ENCODE measurements around the gene VPS4B.

Gene VPS4B

DNA sequence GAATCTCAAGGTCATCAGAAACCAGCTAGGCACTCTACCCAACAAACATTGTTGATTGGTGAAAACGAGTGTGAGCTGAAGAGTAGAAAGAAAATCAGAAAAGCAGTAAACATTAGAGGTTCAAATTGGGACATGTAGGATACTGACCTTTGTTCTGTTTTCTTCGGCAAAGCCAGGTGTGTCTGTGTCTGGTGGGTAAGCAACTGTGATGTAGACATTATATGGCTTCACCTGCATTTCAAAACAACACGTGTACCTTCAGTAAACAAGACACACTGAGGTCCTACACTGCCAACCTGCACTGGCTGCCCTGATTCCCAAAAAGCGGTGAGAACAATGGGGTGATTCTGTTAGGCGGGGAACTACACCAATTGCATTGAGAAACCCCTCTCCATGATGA, 78.0 kb downstream of the VPS4B start:
- Histone ChIP-seq H3K9me3 (no peaks in the 10 kb centered on the region), H3K27me3 (no peaks in the 10 kb centered on the region), H3K27ac (no peak overlapping the region), H3K4me1 (ENCODE audit: control insufficient read depth in 1 of 2, insufficient read depth in 1 of 2, low read depth in 1 of 2, low read length in 1 of 2) (no peaks in the 10 kb centered on the region), H3K36me3 (no peaks in the 10 kb centered on the region), H3K4me3 (ENCODE audit: low read depth in 1 of 2, low read length in 1 of 2) (no peak overlapping the region)
- TF ChIP-seq, protein P1, sequence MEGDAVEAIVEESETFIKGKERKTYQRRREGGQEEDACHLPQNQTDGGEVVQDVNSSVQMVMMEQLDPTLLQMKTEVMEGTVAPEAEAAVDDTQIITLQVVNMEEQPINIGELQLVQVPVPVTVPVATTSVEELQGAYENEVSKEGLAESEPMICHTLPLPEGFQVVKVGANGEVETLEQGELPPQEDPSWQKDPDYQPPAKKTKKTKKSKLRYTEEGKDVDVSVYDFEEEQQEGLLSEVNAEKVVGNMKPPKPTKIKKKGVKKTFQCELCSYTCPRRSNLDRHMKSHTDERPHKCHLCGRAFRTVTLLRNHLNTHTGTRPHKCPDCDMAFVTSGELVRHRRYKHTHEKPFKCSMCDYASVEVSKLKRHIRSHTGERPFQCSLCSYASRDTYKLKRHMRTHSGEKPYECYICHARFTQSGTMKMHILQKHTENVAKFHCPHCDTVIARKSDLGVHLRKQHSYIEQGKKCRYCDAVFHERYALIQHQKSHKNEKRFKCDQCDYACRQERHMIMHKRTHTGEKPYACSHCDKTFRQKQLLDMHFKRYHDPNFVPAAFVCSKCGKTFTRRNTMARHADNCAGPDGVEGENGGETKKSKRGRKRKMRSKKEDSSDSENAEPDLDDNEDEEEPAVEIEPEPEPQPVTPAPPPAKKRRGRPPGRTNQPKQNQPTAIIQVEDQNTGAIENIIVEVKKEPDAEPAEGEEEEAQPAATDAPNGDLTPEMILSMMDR (IDR thresholded peaks at IDR 0.05): no peak

DNA sequence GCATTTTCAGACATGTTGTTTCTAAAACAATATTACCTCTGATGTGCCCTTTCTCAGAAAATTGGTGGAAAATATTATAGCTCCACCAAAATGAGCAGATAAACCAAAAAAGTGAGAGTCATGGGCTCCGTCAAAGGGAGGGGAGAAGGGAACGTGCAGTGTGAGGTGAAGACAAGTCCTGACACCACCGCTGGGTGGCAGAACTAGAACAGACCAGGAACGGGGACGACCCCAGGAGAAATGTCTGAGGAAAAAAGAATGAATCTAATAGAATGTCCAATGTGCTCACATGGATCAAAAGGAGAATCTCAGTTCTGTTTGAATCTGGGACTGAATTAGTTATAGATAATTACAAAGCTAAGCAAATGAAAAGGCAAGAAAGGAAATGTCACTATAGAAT, 80.1 kb downstream of the VPS4B start:
- Histone ChIP-seq H3K36me3 (no peaks in the 10 kb centered on the region), H3K9me3 (no peaks in the 10 kb centered on the region), H3K4me1 (ENCODE audit: control insufficient read depth in 1 of 2, insufficient read depth in 1 of 2, low read depth in 1 of 2, low read length in 1 of 2) (no peaks in the 10 kb centered on the region), H3K27ac (no peak overlapping the region), H3K4me3 (ENCODE audit: low read depth in 1 of 2, low read length in 1 of 2) (no peak overlapping the region), H3K27me3 (no peaks in the 10 kb centered on the region)
- TF ChIP-seq, protein P1 (IDR thresholded peaks at IDR 0.05): no peak

DNA sequence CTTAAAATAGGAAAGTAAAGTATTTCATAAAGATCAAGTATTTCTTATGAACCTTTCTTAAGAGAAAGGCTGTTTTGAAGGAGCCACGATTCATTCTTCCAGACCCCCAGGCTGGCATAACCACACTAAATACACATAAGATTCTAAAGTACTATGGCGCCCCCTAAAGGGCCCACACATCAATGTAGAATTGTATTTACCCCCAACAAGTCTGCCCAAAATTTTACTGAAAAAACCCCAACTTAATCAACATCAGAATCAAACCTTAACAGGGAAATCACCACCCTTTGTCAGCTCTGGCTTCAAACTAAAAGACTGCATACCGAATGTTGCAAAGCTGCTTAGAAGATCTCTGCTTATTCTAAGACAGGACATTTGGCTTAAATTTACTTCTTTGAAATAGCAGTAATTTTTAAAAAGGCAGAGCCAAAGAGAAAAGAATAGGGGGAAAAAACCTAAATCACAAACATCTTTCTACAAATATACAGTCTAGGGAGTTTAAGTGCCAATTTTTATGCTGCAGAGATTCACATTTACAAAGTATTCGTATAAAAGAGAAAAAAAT, 82.3 kb downstream of the VPS4B start:
- Histone ChIP-seq H3K4me1 (ENCODE audit: control insufficient read depth in 1 of 2, insufficient read depth in 1 of 2, low read depth in 1 of 2, low read length in 1 of 2) (no peaks in the 10 kb centered on the region), H3K9me3 (no peaks in the 10 kb centered on the region), H3K4me3 (ENCODE audit: low read depth in 1 of 2, low read length in 1 of 2) (no peak overlapping the region), H3K27me3 (no peaks in the 10 kb centered on the region), H3K36me3 (no peaks in the 10 kb centered on the region), H3K27ac (no peak overlapping the region)
- TF ChIP-seq, protein P1 (IDR thresholded peaks at IDR 0.05): peak; percentile 52
